Endothelial cell of umbilical vein (primary cell): Measurements from ENCODE around the gene SURF1.

Experiments used
- EZH2 ChIP-seq: IDR thresholded peaks from 2 replicates; pipeline ENCODE4 v1.6.1; 2012; ENCODE audit warnings: borderline replicate concordance, low read depth, mild to moderate bottlenecking, moderate library complexity, low read length, inconsistent platforms; ENCODE audit not compliant: severe bottlenecking
- JUN ChIP-seq: IDR thresholded peaks from 2 replicates; pipeline ENCODE4 v1.6.1; 2011; ENCODE audit warnings: borderline replicate concordance, low read depth; ENCODE audit not compliant: insufficient read length, insufficient read depth
- MYC ChIP-seq: IDR thresholded peaks from one replicate; pipeline ENCODE4 v1.6.1; 2011; ENCODE audit warnings: mild to moderate bottlenecking, low read depth, low read length
- POLR2A ChIP-seq: IDR thresholded peaks from 2 replicates; pipeline ENCODE4 v1.6.1; 2012; ENCODE audit warnings: low read depth, mild to moderate bottlenecking, control low read depth, low read length
- POLR2AphosphoS5 ChIP-seq: IDR thresholded peaks from 2 replicates; pipeline ENCODE4 v1.6.1; 2012; ENCODE audit warnings: low read depth, mild to moderate bottlenecking, control low read depth, low read length, moderate library complexity; ENCODE audit not compliant: insufficient read depth
- TF ChIP-seq, protein P1 (sequence below), 2 donors: IDR thresholded peaks; 1 replicate in 1 of 2; 2 replicates in 1 of 2; pipeline ENCODE4 v1.5.1; 2011; ENCODE audit warnings: low read length in 2 of 2, mild to moderate bottlenecking in 2 of 2, moderate library complexity in 2 of 2, control low read depth in 1 of 2, inconsistent platforms in 1 of 2, low read depth in 1 of 2; ENCODE audit not compliant: insufficient read depth in 1 of 2; ENCODE audit errors: extremely low read depth in 1 of 2

DNA sequence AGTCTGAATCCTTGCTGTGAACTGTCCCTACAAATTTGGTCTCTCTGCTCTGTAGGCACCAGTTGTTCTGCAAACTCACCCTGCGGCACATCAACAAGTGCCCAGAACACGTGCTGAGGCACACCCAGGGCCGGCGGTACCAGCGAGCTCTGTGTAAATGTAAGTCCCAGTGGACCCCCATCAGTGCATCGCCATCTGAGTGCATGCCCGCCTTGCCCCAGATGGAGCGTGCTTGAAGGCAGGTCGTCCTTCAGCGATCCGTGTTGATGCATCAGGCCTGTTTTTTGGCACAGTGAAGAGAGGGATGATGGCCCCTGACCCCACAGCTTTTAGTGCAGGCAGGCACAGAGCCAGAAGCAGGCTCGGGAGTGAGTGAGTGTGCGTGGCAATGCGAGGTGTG lies 1.4 kb upstream of the SURF1 start:
- TF ChIP-seq, protein P1, sequence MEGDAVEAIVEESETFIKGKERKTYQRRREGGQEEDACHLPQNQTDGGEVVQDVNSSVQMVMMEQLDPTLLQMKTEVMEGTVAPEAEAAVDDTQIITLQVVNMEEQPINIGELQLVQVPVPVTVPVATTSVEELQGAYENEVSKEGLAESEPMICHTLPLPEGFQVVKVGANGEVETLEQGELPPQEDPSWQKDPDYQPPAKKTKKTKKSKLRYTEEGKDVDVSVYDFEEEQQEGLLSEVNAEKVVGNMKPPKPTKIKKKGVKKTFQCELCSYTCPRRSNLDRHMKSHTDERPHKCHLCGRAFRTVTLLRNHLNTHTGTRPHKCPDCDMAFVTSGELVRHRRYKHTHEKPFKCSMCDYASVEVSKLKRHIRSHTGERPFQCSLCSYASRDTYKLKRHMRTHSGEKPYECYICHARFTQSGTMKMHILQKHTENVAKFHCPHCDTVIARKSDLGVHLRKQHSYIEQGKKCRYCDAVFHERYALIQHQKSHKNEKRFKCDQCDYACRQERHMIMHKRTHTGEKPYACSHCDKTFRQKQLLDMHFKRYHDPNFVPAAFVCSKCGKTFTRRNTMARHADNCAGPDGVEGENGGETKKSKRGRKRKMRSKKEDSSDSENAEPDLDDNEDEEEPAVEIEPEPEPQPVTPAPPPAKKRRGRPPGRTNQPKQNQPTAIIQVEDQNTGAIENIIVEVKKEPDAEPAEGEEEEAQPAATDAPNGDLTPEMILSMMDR (IDR thresholded peaks at IDR 0.05; ENCODE audit: extremely low read depth in 1 of 2, insufficient read depth in 1 of 2, low read depth in 1 of 2, low read length in 2 of 2), result no peak
- TF ChIP-seq POLR2AphosphoS5 (no peak), MYC (no peak), JUN (no peak), EZH2 (no peak), POLR2A (no peak)
